Spleen (tissue), 13 donors: ENCODE measurements around the gene SLC5A5. TPM values are rescaled to one million over a fixed set of nuclear protein-coding genes. Genes with fewer than 3 reads are reported as not detected.
A peak's percentile ranks its signal among the peaks of the same experiment; 100 is the strongest.

ENCODE experiments used
- DNase-seq: peaks from one replicate; pipeline ENCODE4 v3.0.0-alpha.2; 2020
- H3K27ac ChIP-seq, 8 donors: fragments of 200-600 bp; sonication (generic) in 7 of 8; 1 replicate in 4 of 8; 2 replicates in 4 of 8; pipeline versions ENCODE4 v1.5.0 to v1.8.0; 2016 to 2021; ENCODE audit warnings: inconsistent platforms in 4 of 8, mild to moderate bottlenecking in 4 of 8, moderate library complexity in 1 of 8
- H3K27me3 ChIP-seq, 7 donors: fragments of 200-600 bp; sonication (generic) in 6 of 7; replicated peaks in 1 of 7; 1 replicate in 4 of 7; 2 replicates in 3 of 7; pipeline versions ENCODE4 v1.5.0 to v1.8.0; 2016 to 2021; ENCODE audit warnings: inconsistent platforms in 3 of 7, mild to moderate bottlenecking in 1 of 7
- H3K36me3 ChIP-seq, 6 donors: fragments of 200-600 bp; sonication (generic) in 5 of 6; 1 replicate in 4 of 6; 2 replicates in 2 of 6; pipeline versions ENCODE4 v1.5.0 to v1.8.0; 2016 to 2021; ENCODE audit warnings: inconsistent platforms in 2 of 6
- H3K4me1 ChIP-seq, 6 donors: fragments of 200-600 bp; sonication (generic) in 5 of 6; 1 replicate in 3 of 6; 2 replicates in 3 of 6; pipeline versions ENCODE4 v1.5.0 to v1.8.0; 2016 to 2021; ENCODE audit warnings: inconsistent platforms in 3 of 6
- H3K4me3 ChIP-seq, 8 donors: fragments of 200-600 bp; sonication (generic) in 7 of 8; 1 replicate in 4 of 8; 2 replicates in 4 of 8; pipeline versions ENCODE4 v1.5.0 to v1.8.0; 2016 to 2021; ENCODE audit warnings: inconsistent platforms in 4 of 8, mild to moderate bottlenecking in 4 of 8, moderate library complexity in 2 of 8
- H3K9me3 ChIP-seq, 8 donors: fragments of 200-600 bp; sonication (generic) in 7 of 8; 1 replicate in 4 of 8; 2 replicates in 4 of 8; pipeline versions ENCODE4 v1.5.0 to v1.8.0; 2016 to 2021; ENCODE audit warnings: inconsistent platforms in 4 of 8
- POLR2A ChIP-seq, 3 donors: fragments of 450-650 bp; IDR thresholded peaks; one replicate each; pipeline ENCODE4 v1.5.1; 2017; ENCODE audit warnings: antibody characterized with exemption in 3 of 3, mild to moderate bottlenecking in 1 of 3
- POLR2AphosphoS5 ChIP-seq, 3 donors: sonication (generic); formaldehyde crosslinking; IDR thresholded peaks; one replicate each; pipeline ENCODE4 v1.5.1; 2017; ENCODE audit warnings: antibody characterized with exemption in 3 of 3
- WGBS, 5 donors: extraction: QIAGEN DNeasy Blood & Tissue Kit in 3 of 5; methylation state at CpG; one replicate each; pipeline versions ENCODE4 v1.1.5 to v1.1.7; 2013 to 2018; 5-methylcytosine and 5-hydroxymethylcytosine counted together
- intact Hi-C: fragments of 100-400 bp; cut with DNase I; formaldehyde crosslinking; loops from one replicate; pipeline ENCODE4 v1.15.0; 2023; ENCODE audit warnings: low total_unique reads
- long read RNA-seq, 2 donors: transcript quantifications; one replicate each; lab custom pipeline, GENCODE V29; 2026
- polyA plus RNA-seq, 3 donors: library from polyadenylated mRNA; stranded (reverse); fragments of 200-250 nt; gene quantifications; one replicate each; pipeline ENCODE4 v1.2.1, GENCODE V29; 2013
- total RNA-seq, 7 donors: library from RNA; depleted of rRNA in 3 of 7; stranded (reverse); fragments of >200 nt in 3 of 7; fragmentation: NEBNext Ultra II Directional in 4 of 7; extraction: Animal tissue kit (Norgen Biotek cat#: 25700) in 4 of 7; gene quantifications; one replicate each; pipeline versions ENCODE4 v1.1.0 to v1.2.1, GENCODE V29; 2016 to 2021
- TF ChIP-seq, protein P1 (sequence below), 11 experiments: fragments of 200-600 bp in 7 of 11; fragments of 450-650 bp in 4 of 11; sonication (generic) in 4 of 11; IDR thresholded peaks in 8 of 11; conservative IDR thresholded peaks in 3 of 11; 1 replicate in 7 of 11; 2 replicates in 4 of 11; pipeline versions ENCODE4 v1.4.0 to v1.8.0; 2016 to 2021; ENCODE audit warnings: antibody characterized with exemption in 11 of 11, inconsistent platforms in 4 of 11, mild to moderate bottlenecking in 1 of 11
- donor health status: healthy with polysubstance abuse.
- donor health status: DM: no; HTN: no; CAD: no; lungs with moderate emphysema.
- donor health status: DM: no; HTN: no; CAD: no.
- donor health status: Bipolar disorder and iron deficiency.
- donor health status: healthy.
- donor health status: DM: no; HTN: no; CAD: no.
- donor health status: DM: yes; HTN: yes; CAD: no.

Gene SLC5A5
- total RNA-seq (under 1 TPM in 5 of 7 donors, not detected in 2; 0.27 to 0.44 (median 0.32) TPM), polyA plus RNA-seq (under 1 TPM; 0.19 to 0.52 (median 0.30) TPM)
- long read RNA-seq, donor 1: 0 reads
- long read RNA-seq, donor 2: 0 reads

DNA sequence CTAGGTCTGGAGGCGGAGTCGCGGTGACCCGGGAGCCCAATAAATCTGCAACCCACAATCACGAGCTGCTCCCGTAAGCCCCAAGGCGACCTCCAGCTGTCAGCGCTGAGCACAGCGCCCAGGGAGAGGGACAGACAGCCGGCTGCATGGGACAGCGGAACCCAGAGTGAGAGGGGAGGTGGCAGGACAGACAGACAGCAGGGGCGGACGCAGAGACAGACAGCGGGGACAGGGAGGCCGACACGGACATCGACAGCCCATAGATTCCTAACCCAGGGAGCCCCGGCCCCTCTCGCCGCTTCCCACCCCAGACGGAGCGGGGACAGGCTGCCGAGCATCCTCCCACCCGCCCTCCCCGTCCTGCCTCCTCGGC is at the start of gene SLC5A5:
Gene SLC5A5, plus strand, starts transcription at position 68 of the 373 bp plus-strand sequence. CDS start 375 bp downstream, outside the sequence.
- H3K27me3 ChIP-seq: peaks cover 12 to 62% (median 35%) of the 10 kb centered on the region in 7 donors
- H3K36me3 ChIP-seq: no peaks in the 10 kb centered on the region
- intact Hi-C loops: no loop called here
- DNase-seq: peak; percentile 78
- H3K9me3 ChIP-seq: no peaks in the 10 kb centered on the region
- peak within 1 kb of the TSS in 3 of 8 donors; percentile 11 to 48 (median 36) for H3K27ac ChIP-seq
- TF ChIP-seq, protein P1, sequence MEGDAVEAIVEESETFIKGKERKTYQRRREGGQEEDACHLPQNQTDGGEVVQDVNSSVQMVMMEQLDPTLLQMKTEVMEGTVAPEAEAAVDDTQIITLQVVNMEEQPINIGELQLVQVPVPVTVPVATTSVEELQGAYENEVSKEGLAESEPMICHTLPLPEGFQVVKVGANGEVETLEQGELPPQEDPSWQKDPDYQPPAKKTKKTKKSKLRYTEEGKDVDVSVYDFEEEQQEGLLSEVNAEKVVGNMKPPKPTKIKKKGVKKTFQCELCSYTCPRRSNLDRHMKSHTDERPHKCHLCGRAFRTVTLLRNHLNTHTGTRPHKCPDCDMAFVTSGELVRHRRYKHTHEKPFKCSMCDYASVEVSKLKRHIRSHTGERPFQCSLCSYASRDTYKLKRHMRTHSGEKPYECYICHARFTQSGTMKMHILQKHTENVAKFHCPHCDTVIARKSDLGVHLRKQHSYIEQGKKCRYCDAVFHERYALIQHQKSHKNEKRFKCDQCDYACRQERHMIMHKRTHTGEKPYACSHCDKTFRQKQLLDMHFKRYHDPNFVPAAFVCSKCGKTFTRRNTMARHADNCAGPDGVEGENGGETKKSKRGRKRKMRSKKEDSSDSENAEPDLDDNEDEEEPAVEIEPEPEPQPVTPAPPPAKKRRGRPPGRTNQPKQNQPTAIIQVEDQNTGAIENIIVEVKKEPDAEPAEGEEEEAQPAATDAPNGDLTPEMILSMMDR (IDR thresholded peaks at IDR 0.05 in 8 of 11, conservative IDR thresholded peaks at IDR 0.05 in 3 of 11): no peak
- TF ChIP-seq POLR2A (IDR thresholded peaks at IDR 0.05): no peak
- TF ChIP-seq POLR2AphosphoS5 (IDR thresholded peaks at IDR 0.05): no peak
- H3K4me3 ChIP-seq: peak within 1 kb of the TSS; percentile 19 to 67 (median 31)
- WGBS, 5 donors: 2 to 11% (median 5%) methylated on average over 11 to 26 of the region's 26 CpGs
- peaks cover 11 to 38% (median 29%) of the 10 kb centered on the region in 6 donors for H3K4me1 ChIP-seq

DNA sequence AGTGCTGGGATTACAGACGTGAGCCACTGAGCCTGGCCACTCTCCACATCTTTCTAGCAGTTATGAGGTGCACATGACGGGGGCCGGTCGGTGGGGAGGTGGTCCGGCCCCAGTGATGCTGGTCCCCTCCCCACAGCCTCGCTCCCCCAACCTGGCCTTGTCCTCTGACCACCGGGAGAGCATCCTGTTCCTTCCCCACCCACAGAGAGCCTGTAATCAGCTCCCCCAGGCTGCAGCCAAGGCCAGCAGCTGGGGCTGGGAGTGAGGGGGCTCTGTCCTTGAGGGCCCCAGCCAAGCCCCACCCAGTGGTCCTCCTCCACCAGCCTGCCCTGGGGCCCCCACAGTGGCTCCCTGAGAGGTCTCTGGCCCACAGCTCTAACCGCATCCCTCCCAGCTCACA is 47.4 kb upstream of the SLC5A5 start:
- Histone ChIP-seq H3K9me3 (no peaks in the 10 kb centered on the region), H3K4me1 (peaks cover 0 to 43% (median 7%) of the 10 kb centered on the region in 6 donors), H3K27me3 (no peaks in the 10 kb centered on the region), H3K36me3 (peaks cover 0 to 71% (median 30%) of the 10 kb centered on the region in 6 donors), H3K4me3 (no peak overlapping the region), H3K27ac (peak overlapping the region in 2 of 8 donors; percentile 7 to 15)
- TF ChIP-seq POLR2AphosphoS5 (IDR thresholded peaks at IDR 0.05): peak; percentile 36 to 82 (median 57)
- TF ChIP-seq, protein P1 (IDR thresholded peaks at IDR 0.05 in 8 of 11, conservative IDR thresholded peaks at IDR 0.05 in 3 of 11): no peak
- no peak for TF ChIP-seq POLR2A (IDR thresholded peaks at IDR 0.05)
- intact Hi-C loops: no loop called here
- no peak for DNase-seq
- WGBS, 5 donors: 48 to 92% (median 62%) methylated on average over 6 to 8 of the region's 8 CpGs

DNA sequence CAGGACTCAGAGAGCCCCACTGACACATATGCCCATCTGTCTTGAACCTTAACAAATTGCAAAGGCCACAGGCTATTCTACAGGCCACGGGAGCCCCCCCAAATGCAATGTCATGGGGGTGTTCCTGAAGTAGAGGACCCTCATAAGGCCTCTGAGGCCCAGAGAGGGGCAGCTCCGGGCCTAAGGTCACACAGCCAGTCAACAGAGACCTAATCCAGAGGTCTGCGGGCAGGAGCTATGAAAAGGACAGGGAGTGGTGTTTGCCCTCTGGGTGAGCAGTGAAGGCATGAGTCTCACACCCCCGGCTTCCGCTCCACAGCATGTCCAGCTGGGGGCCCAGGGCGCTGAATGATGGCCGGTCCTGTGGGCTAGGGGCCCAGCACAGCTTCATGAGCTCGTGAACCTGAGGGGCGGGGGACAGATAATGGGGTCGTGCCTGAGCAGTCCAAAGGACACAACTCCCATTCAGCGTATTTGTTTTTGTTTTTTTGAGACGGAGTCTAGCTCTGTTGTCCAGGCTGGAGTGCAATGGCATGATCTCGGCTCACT is 45.2 kb upstream of the SLC5A5 start:
- peak overlapping the region in 2 of 8 donors; percentile 77 to 85 for H3K27ac ChIP-seq
- TF ChIP-seq POLR2A (IDR thresholded peaks at IDR 0.05): no peak
- peak in 2 of 3 donors; percentile 8 to 76 for TF ChIP-seq POLR2AphosphoS5 (IDR thresholded peaks at IDR 0.05)
- no peak for DNase-seq
- H3K36me3 ChIP-seq: peaks cover 3 to 93% (median 50%) of the 10 kb centered on the region in 6 donors
- no peaks in the 10 kb centered on the region for H3K27me3 ChIP-seq
- intact Hi-C loops: no loop called here
- no peak overlapping the region for H3K4me3 ChIP-seq
- H3K4me1 ChIP-seq: peaks cover 0 to 53% (median 7%) of the 10 kb centered on the region in 6 donors
- WGBS, 5 donors: 94 to 98% (median 95%) methylated on average over 11 to 13 of the region's 13 CpGs
- no peaks in the 10 kb centered on the region for H3K9me3 ChIP-seq

DNA sequence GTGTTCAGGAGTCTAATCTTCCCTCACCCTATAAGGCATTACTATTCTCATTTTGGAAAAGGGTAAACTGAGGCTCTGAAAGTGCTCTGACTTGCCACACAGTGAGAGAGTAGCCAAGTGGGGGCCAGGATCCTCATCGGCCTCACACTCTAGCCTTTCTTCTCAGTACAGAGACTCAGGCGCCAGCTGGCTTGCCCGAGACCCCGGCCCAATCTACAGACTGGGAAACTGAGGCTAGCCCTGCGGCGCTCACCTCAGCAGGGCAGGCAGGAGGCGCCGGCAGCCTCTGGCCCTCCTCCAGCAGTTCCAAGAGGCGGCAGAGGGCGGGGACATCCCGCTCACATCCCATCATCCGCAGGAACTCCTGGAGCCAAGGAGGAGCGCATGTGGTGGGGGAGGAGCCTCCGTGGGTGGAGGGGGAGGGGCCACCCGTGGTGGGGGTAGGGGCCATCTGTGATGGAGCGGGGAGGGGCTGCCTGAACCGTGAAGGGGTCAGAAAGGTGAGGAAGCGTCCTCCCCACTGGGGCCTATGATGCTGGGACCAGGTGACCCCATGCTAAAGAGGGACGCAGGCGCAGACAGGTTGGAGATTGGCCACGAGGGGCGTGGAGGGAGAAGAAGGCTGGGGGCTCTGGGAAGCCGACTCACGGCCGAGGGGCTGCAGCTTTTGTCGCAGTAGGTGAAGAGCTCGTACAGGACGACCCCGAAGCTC is 41.7 kb upstream of the SLC5A5 start:
- peaks cover 0 to 46% (median 3%) of the 10 kb centered on the region in 6 donors for H3K4me1 ChIP-seq
- no peak for DNase-seq
- intact Hi-C loops: no loop called here
- TF ChIP-seq POLR2A (IDR thresholded peaks at IDR 0.05) (no peak), POLR2AphosphoS5 (IDR thresholded peaks at IDR 0.05) (peak in 1 of 3 donors; percentile 62)
- TF ChIP-seq, protein P1 (IDR thresholded peaks at IDR 0.05 in 8 of 11, conservative IDR thresholded peaks at IDR 0.05 in 3 of 11): no peak
- WGBS, 5 donors: 79 to 81% (median 80%) methylated on average over 21 to 29 of the region's 29 CpGs
- peaks cover 6 to 100% (median 85%) of the 10 kb centered on the region in 6 donors for H3K36me3 ChIP-seq
- H3K27ac ChIP-seq: peak overlapping the region in 1 of 8 donors; percentile 13
- H3K27me3 ChIP-seq: no peaks in the 10 kb centered on the region
- no peak overlapping the region for H3K4me3 ChIP-seq
- H3K9me3 ChIP-seq: no peaks in the 10 kb centered on the region
